Measurements from ENCODE around the gene ETF1.
"Not testable (repeated sequence)": the region's sequence is repeated elsewhere in the genome, so short reads cannot be mapped to it uniquely, and the experiment has no call there.

ETF1 gene

GRCh38 chr5:138528208-138528607 lies 14.8 kb downstream of the ETF1 start:
- DNase-seq: no peak

GRCh38 chr5:138527170-138527569 lies 15.9 kb downstream of the ETF1 start:
- no peak for DNase-seq

DNA sequence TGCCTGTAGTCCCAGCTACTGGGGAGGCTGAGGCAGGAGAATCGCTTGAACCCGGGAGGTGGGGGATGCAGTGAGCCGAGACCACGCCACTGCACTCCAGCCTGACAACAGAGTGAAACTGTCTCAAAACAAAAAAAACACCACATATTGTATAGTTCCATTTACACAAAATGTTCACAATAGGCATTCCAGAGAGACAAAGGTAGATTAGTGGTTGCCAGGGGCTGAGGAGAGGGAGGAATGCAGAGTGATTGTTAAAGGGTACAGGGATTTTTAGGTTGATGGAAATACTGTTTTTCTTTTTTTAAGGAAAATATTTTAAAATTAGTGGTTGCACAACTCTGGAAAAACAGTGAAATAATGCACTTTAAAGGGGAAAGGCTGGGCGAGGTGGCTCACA lies 19.6 kb downstream of the ETF1 start:
- no peak for DNase-seq

DNA sequence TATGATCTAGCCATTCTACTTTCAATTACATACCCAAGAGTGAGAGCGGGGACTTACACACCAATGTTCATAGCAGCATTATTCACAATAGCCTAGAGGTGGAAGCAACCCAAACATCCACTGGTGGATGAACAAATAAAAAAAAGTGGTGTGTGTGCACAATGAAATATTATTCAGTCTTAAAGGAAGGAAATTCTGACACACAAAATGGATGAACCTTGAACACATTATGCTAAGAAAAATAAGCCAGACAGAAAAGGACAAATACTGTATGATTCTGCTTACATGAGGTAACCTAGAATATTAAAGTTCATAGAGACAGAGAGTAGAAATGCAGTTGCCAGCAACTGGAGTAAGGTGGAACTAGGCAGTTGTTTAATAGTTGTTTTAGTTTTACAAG lies 22.1 kb downstream of the ETF1 start:
- no peak for DNase-seq

DNA sequence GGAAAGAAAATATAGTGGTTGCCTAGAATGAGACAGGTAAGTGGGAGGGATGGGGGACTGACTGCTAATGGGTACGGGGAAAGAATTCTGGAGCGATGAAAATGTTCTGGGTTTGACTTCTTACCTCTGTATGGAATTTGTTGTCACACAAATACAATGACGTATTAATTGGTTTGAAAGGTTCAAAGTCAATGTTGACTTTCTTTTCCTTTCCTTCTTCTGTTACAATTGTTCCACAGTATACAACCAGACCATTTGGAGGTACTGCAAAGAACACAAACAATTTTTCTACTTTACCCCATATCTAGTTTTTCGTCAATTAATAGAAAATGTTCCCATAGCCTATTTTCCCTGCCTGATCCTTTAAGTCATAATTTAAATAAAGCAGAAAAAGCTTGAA lies 25.6 kb downstream of the ETF1 start:
- DNase-seq: no peak

- DNase-seq: no peak
Measured at GRCh38 chr5:138515556-138516245, 27.3 kb downstream of the ETF1 start.

DNA sequence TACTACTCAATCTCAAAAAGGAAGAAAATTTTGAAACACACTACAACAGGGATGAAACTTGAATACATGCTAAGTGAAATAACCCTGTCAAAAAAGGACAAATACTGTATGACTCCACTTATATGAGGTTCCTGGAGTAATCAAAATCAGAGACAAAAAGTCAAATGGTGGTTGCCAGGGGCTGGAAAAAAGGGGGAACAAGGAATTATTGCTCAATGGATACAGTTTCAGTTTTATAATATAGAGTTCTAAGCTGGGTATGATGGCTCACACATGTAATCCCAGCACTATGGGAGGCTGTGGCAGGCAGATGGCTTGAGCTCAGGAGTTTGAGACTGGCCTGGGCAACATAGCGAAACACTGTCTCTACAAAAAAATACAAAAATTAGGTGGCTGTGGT lies 29.0 kb downstream of the ETF1 start:
- DNase-seq: no peak

DNA sequence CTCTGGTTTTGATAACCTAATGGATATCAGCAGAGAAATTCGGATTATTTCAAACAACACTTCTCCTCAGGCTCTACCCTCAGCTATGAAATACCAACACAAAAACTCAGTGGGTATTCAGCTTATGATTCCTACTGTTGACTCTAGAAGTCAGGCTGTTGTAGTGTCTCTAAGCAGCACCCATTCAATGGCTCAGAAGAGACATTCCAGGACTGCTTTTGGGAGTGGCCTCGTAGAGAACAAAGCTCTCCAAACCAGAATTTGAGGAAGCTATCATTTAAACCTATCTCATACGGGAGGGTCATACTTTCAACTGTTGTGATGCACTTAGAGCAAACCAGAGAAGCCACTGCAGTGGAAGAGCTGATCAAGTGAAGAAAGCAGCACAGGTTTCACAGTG lies 34.1 kb downstream of the ETF1 start:
- DNase-seq: no peak

DNA sequence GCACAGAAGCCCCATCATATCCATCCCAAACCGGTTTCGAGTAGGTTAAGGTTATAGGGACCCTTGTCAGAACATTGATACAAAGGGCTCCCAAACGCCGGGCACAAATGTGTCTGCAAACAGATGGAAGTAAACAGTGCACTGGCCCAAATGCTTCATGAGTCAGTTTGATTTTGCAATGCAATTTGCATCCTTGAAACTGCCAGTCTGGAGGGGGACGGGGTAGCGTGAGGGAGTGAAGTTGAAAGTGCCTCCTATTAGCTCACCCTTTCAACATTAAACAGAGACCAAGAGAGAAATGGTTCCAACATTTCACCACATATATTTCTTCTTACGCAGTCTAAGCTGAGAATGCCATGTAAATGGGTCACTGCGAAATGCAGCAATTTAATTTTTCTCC lies 35.6 kb downstream of the ETF1 start:
- DNase-seq: not testable (repeated sequence)

DNA sequence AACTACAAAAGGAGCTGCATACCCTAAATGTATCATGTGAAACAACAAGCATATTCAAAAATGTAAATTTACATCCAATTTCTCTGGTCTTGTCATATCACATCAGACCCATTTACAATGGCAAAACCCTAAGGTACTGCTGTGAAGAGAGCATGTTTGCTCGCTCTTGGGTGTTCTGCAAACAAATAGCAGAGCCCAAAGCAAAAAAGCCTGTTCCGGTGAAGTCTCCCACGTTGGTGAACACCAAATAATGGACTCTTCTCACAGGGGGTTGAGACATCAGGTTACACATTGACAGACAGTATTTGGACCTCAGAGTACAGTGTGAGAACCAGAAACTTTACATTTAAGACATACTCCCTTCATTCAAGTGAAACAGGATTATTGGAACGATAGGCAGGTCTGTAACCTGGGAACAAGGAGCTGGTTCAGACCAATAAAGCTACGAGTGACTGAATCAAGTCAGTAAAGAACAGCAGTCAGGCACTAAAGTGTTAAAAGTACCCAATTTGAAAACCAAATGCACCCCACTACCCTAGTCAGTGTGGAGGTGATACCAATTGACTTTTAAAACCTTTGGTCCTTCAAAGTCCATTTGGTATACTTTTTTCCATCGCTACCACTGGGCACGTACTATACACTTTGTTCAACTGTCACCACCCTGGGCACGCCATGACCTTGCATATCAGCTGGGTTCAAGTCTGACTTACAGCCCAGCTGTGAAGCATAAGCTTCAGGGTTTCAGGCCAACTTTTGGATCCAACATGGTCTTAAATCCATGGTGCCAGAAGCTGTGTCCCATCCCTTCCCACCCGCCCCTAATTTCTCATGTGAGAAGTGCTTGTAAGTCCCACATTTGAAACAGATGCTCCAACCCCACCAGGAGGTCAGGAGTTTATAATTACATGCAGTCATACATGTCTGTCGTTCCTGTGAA lies 36.4 kb downstream of the ETF1 start:
- DNase-seq: no peak

DNA sequence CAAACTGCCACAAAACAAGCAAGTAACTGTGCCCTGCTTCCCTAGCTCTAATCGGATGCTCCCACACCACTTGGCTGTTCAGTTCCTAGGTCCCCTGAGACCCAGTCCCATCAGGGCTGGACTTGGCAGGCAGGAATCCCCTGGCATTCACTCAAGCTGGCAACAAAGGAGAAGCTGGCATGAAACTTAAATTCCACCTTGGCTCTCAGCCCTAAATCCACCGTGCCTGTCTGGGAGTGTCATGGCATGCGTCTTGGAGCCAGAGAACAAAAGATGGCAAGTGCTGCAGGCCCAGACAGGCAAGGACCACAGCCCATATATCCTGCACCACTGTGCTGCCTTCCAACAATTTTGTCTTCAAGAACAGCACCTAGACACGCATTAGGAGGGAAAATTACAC lies 38.2 kb downstream of the ETF1 start:
- no peak for DNase-seq

DNA sequence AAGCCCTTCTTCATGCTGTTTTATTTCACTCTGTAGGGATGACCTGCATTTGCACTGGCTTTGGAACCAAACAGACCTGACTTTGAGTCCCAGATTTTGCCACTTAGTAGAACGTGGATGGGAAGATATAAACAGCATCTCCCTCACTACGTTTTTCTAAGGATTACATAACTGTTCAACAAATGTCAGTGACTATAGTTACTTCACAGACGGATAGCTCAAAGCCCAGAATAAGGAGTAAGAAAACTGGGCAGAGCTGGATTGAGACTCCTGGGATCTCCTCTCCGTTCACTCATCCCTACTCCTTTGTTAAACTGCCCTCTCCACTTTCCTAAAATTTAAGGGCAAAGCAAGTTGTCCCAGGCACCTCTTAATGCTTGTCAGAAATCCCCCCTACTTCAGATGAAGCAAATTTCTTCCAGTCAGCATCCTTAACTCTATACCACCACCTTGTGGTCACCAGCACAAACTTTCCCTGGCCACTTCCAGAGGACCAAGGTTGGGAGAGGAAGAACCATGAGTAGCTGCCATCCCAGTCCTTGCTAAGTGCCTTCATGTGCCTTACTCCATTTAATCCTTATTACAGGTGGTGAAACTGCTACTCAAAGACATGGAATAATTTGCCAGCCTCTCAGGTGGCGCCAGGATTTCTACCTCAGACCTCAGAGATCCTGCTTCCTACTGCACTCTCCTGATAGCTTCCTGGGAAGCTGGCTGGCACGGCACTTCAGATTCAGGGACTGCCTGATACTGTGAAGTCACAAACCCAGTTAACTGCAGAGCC lies 39.4 kb downstream of the ETF1 start:
- no peak for DNase-seq

GRCh38 chr5:138502521-138502920 lies 40.5 kb downstream of the ETF1 start:
- DNase-seq: no peak

GRCh38 chr5:138502121-138502520 lies 40.9 kb downstream of the ETF1 start:
- no peak for DNase-seq

- no peak for DNase-seq
Measured at GRCh38 chr5:138498376-138498775, 44.7 kb downstream of the ETF1 start.

- no peak for DNase-seq
Measured at GRCh38 chr5:138495351-138495750, 47.7 kb downstream of the ETF1 start.

- DNase-seq: no peak
Measured at GRCh38 chr5:138492560-138493045, 50.4 kb downstream of the ETF1 start.

DNA sequence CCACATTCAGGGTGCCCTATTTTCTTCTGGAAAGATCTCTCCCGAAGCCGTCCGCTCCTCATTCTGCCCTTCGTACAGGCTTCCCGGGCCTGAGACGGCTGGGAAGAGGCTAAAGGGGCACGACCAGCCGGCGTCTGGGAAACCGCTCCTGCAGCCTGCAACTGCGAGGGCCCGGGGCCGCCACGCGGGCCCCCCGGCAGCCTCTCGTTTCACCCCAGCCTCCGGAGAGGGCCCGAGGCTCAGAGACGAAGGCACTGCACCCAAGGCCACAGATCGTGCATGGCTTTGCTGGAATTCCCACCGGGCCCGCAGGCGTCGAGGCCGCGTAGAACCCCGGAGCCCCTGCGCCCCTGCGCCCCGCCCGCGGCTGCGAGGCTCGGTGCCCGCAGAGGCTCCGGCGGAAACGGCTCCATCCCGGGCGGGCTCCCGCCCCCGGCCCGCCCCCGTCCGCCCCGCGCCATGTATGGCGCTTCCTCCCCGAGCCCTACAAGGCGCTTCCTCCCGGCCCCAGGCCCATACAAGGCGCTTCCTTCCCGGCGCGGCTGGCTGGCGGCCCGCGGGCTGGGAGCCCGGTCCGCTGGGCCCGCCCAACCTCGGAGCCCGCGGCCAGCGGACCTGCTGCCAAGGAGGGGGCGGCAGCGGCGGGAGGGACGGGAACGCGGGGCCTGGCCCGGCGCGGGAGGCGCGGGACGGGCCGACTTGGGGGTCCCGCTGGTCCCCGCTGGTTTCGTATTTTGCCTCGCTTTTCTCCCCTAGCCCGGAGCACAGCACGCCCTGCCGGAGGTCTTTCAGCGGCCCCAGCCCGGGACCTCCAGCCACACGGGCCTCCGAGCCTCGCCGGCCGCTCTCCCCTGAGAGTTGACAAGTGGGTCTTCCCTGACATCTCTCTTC lies 51.1 kb downstream of the ETF1 start:
- peak; percentile 76 to 79 for DNase-seq

DNA sequence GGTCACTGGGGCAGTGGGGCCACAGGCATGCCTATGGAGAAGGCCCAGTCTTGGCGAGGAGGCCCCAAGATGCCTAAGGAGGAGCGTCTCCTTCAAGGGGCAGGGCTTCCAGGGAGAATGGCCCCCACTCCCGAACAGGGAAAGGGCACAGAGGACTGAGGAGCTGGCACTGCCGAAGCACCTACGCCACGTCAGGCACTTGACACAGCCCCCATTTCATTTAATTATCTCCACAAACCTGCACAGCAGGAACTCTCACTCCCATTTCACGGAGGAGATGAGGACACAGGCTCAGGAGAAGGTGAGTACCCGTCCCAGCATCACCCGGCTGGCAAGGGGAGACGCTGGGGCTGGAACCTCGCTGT lies 51.8 kb downstream of the ETF1 start:
- no peak for DNase-seq

DNA sequence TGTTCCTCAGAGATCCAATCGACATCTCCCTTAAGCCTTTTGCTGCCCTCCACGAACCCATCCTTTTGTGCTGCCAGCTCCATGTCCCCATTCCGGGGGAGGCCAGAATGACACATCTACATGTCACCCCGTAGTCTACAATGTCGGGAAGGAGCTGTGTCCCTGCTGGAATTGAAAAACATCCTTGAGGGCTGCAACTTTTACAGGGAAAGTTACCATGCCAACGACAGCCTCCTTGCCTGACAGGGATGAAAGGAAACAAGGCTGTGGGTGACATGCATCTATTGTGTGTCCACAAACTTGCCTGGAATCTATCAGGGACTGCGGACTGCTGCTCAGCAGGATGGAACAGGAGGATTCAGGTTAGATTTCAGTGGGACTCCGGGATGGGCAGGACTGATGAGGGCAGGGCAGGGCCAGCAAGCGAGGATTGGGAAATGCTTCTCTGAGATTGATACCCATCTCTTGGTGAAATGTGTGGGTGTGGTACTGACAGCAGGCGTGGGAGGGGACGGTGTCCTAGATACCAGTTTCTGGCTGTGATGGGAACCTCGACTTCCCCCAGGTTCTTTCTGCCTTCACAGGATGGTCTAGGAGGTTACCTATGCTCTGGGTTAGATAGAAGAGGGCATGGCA lies 52.3 kb downstream of the ETF1 start:
- DNase-seq: no peak

DNA sequence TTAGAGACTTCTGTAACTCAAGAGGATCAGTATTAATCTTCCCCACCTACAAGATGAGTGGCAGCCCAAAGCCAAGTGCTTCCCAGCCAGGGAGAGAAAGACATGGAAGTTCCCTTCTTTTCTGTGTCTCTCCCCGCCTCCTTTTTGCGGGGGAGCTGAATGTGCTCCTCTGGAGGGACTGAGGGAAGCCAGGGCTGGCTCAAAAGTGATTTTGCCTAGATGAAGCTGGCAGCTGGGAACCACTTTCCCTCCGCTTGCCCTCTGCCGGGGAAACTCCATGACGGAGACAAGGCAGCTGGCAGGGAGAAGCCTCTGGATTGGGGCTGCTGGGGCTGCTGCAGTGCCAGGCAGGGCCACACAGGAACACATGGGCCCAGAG lies 53.4 kb downstream of the ETF1 start:
- no peak for DNase-seq

DNA sequence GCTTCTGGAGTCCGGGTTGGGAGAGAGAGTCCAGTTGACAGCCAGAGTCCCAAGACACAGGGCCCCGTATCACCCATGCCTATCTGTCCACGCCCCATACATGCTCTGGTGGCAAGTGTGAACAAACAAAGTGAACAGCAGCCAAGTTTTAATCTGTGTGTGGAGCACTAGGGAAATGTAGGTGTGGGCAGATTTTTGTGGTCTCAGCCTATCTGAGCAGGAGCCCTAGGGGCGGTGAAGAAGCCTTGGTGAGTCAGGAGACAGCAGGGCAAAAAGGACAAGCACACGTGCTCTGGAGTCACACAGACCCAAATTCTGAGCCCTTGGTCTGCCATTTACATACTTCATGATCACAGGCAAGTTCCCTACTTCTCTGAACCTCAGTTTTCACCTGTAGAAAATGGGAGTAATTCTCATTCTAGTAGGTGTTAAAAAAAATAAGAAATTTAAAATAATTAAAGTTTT lies 54.5 kb downstream of the ETF1 start:
- DNase-seq: no peak
